ENCODE results near the gene CPNE6.

The CPNE6 gene

DNA sequence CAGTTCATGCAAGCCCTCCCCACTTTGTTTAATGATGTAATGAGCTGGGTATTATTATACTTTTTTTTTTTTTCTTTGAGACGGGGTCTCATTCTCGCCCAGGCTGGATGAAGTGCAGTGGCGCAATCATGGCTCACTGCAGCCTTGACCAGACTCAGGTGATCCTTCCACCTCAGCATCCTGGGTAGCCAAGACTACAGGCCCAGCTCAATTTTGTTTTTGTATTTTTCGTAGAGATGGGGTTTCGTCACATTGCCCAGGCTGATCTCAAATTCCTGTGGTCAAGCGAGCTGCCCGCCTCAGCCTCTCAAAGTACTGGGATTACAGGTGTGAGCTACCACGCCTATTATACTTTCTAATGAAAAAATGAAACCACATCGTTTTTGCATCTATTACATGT is 38.7 kb downstream of the CPNE6 start:
- Histone ChIP-seq H3K4me2 (ENCODE audit: low read depth, low read length) (peak overlapping the region; percentile 54), H3K36me3 (replicated peaks; ENCODE audit: insufficient read depth, low read length) (no peaks in the 10 kb centered on the region), H3K27ac (ENCODE audit: low read length) (peak overlapping the region; percentile 85), H3K79me2 (ENCODE audit: low read length) (no peaks in the 10 kb centered on the region), H3K9ac (ENCODE audit: low read length) (no peak overlapping the region; the same call in 1 of the 2 replicates), H3K9me2 (replicated peaks; ENCODE audit: insufficient read depth, low read length) (no peaks in the 10 kb centered on the region), H3K4me3 (ENCODE audit: low read length) (no peak overlapping the region), H3K9me3 (replicated peaks; ENCODE audit: insufficient read depth, low read length) (no peaks in the 10 kb centered on the region), H3F3A (ENCODE audit: insufficient read depth, low read length) (peaks cover 22% of the 10 kb centered on the region), H3K4me1 (ENCODE audit: low read length) (peaks cover 18% of the 10 kb centered on the region), H2AFZ (ENCODE audit: low read length) (no peak overlapping the region), H3K27me3 (replicated peaks; ENCODE audit: insufficient read depth, low read length) (no peaks in the 10 kb centered on the region), H4K20me1 (ENCODE audit: insufficient read depth, low read length) (no peaks in the 10 kb centered on the region)
- TF ChIP-seq EZH2 (optimal IDR thresholded peaks at IDR 0.05; ENCODE audit: low read depth, low read length) (no peak), EZH2phosphoT487 (IDR thresholded peaks at IDR 0.05; ENCODE audit: low read length) (no peak)
- TF ChIP-seq, protein P1, sequence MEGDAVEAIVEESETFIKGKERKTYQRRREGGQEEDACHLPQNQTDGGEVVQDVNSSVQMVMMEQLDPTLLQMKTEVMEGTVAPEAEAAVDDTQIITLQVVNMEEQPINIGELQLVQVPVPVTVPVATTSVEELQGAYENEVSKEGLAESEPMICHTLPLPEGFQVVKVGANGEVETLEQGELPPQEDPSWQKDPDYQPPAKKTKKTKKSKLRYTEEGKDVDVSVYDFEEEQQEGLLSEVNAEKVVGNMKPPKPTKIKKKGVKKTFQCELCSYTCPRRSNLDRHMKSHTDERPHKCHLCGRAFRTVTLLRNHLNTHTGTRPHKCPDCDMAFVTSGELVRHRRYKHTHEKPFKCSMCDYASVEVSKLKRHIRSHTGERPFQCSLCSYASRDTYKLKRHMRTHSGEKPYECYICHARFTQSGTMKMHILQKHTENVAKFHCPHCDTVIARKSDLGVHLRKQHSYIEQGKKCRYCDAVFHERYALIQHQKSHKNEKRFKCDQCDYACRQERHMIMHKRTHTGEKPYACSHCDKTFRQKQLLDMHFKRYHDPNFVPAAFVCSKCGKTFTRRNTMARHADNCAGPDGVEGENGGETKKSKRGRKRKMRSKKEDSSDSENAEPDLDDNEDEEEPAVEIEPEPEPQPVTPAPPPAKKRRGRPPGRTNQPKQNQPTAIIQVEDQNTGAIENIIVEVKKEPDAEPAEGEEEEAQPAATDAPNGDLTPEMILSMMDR (IDR thresholded peaks at IDR 0.05; ENCODE audit: low read length) = no peak
- DNase-seq = peak; percentile 80

DNA sequence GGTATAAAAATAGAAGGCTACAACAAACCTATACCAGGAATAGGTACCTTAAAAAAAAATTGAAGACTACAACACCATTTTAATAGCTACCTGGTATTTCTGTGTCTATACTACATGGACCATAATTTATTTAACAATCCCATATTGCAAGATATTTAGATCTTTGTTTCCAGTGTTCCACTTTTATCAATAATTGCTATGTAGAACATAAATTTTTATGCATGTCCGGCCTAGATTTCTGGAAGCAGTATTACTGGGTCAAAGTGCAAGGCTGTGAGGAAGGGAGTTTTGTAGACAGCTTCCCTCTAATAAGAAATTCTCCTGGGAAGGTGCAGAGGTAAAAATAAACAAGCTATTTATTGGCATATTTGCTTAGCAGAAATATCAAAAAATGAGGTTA is 39.2 kb downstream of the CPNE6 start:
- Histone ChIP-seq H3K36me3 (replicated peaks; ENCODE audit: insufficient read depth, low read length) (no peaks in the 10 kb centered on the region), H3K27me3 (replicated peaks; ENCODE audit: insufficient read depth, low read length) (no peaks in the 10 kb centered on the region), H3K9me2 (replicated peaks; ENCODE audit: insufficient read depth, low read length) (no peaks in the 10 kb centered on the region), H3K79me2 (ENCODE audit: low read length) (peaks cover 3% of the 10 kb centered on the region), H4K20me1 (ENCODE audit: insufficient read depth, low read length) (no peaks in the 10 kb centered on the region), H3K27ac (ENCODE audit: low read length) (peak overlapping the region; percentile 67; the same call in 1 of the 2 replicates), H2AFZ (ENCODE audit: low read length) (no peak overlapping the region), H3K9ac (ENCODE audit: low read length) (no peak overlapping the region; the same call in 1 of the 2 replicates), H3K4me2 (ENCODE audit: low read depth, low read length) (peak overlapping the region; percentile 54; the same call in 1 of the 2 replicates), H3K9me3 (replicated peaks; ENCODE audit: insufficient read depth, low read length) (no peaks in the 10 kb centered on the region), H3F3A (ENCODE audit: insufficient read depth, low read length) (peaks cover 22% of the 10 kb centered on the region), H3K4me1 (ENCODE audit: low read length) (peaks cover 18% of the 10 kb centered on the region), H3K4me3 (ENCODE audit: low read length) (no peak overlapping the region)
- TF ChIP-seq EZH2 (optimal IDR thresholded peaks at IDR 0.05; ENCODE audit: low read depth, low read length) = no peak
- no peak for TF ChIP-seq EZH2phosphoT487 (IDR thresholded peaks at IDR 0.05; ENCODE audit: low read length)
- no peak for DNase-seq

DNA sequence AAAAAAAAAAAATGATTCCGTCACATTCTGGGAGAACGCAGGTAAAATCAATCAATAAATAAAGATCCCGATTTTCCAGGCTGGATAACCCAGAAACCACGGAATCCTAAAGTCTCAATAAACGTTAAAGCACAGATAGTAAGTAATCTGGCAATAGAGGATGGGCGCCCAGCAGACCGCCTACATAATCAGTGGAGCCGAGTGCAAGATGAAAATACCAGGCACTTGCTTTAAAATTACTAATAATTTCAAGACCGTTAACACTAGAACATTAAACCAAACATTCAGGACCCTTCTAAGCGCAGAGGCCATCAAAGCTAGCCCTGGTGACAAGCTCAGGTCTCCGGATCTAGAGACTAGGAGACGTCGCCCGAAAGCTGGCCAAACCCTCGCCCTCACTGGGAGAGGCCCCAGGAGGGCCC is 42.0 kb downstream of the CPNE6 start:
- TF ChIP-seq EZH2phosphoT487 (IDR thresholded peaks at IDR 0.05; ENCODE audit: low read length) = no peak
- TF ChIP-seq, protein P1 (IDR thresholded peaks at IDR 0.05; ENCODE audit: low read length) = no peak
- Histone ChIP-seq H3K27me3 (replicated peaks; ENCODE audit: insufficient read depth, low read length) (no peaks in the 10 kb centered on the region), H3K36me3 (replicated peaks; ENCODE audit: insufficient read depth, low read length) (no peaks in the 10 kb centered on the region), H3K4me3 (ENCODE audit: low read length) (peak overlapping the region; percentile 87), H3F3A (ENCODE audit: insufficient read depth, low read length) (peaks cover 22% of the 10 kb centered on the region), H3K9me3 (replicated peaks; ENCODE audit: insufficient read depth, low read length) (no peaks in the 10 kb centered on the region), H3K4me1 (ENCODE audit: low read length) (peaks cover 18% of the 10 kb centered on the region), H2AFZ (ENCODE audit: low read length) (peak overlapping the region; percentile 58; the same call in 1 of the 2 replicates), H3K9me2 (replicated peaks; ENCODE audit: insufficient read depth, low read length) (no peaks in the 10 kb centered on the region), H4K20me1 (ENCODE audit: insufficient read depth, low read length) (no peaks in the 10 kb centered on the region), H3K4me2 (ENCODE audit: low read depth, low read length) (peak overlapping the region; percentile 84), H3K27ac (ENCODE audit: low read length) (peak overlapping the region; percentile 100), H3K79me2 (ENCODE audit: low read length) (peaks cover 13% of the 10 kb centered on the region), H3K9ac (ENCODE audit: low read length) (peak overlapping the region; percentile 93)
- no peak for DNase-seq

DNA sequence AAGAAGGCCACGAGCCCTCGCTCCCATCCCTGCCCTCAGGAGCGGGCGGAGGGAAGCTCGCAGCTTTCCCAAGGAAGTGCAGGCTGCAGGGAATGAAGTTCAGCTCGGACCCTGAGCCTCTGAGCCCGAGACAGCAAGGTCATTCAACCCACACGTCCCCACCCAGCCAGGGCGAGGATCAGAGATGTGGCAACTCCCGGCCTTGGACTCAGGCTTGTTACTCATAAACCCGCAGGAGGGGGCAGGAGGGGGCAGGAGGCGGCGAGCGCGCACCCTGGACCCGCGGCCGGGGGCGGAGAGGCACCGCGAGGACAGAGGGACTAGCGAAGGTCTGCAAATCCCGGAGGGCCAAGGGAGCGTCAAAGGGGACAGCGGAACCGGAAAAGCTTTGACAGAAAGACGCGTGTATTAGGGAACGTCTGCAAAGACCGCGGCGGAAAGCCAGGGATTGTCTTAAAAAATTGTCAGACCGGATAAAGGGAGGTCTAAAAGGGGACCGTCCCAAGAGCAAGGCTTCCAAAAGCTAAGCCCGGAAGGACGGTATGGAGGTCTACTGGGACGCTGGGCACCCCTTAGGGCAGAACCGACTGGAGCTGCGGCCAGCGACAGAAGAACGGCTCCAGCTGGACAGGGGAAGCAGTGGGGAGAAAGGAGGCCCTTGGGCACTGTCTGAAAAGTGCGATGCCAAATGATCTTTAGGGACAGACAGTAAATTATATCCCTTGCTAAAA is 42.6 kb downstream of the CPNE6 start:
- no peaks in the 10 kb centered on the region for H3K27me3 ChIP-seq (replicated peaks; ENCODE audit: insufficient read depth, low read length)
- no peaks in the 10 kb centered on the region for H3K9me3 ChIP-seq (replicated peaks; ENCODE audit: insufficient read depth, low read length)
- H4K20me1 ChIP-seq (ENCODE audit: insufficient read depth, low read length) = no peaks in the 10 kb centered on the region
- peak overlapping the region; percentile 58; the same call in 1 of the 2 replicates for H2AFZ ChIP-seq (ENCODE audit: low read length)
- peak overlapping the region; percentile 100 for H3K27ac ChIP-seq (ENCODE audit: low read length)
- no peaks in the 10 kb centered on the region for H3K9me2 ChIP-seq (replicated peaks; ENCODE audit: insufficient read depth, low read length)
- H3F3A ChIP-seq (ENCODE audit: insufficient read depth, low read length) = peaks cover 22% of the 10 kb centered on the region
- peaks cover 13% of the 10 kb centered on the region for H3K79me2 ChIP-seq (ENCODE audit: low read length)
- H3K4me2 ChIP-seq (ENCODE audit: low read depth, low read length) = peak overlapping the region; percentile 84
- H3K9ac ChIP-seq (ENCODE audit: low read length) = peak overlapping the region; percentile 93
- H3K36me3 ChIP-seq (replicated peaks; ENCODE audit: insufficient read depth, low read length) = no peaks in the 10 kb centered on the region
- H3K4me3 ChIP-seq (ENCODE audit: low read length) = peak overlapping the region; percentile 87
- H3K4me1 ChIP-seq (ENCODE audit: low read length) = peaks cover 14% of the 10 kb centered on the region
- peak; percentile 62 for DNase-seq
- no peak for TF ChIP-seq EZH2 (optimal IDR thresholded peaks at IDR 0.05; ENCODE audit: low read depth, low read length)
- TF ChIP-seq, protein P1 (IDR thresholded peaks at IDR 0.05; ENCODE audit: low read length) = no peak
- no peak for TF ChIP-seq EZH2phosphoT487 (IDR thresholded peaks at IDR 0.05; ENCODE audit: low read length)
